GM18951 (cell line): ENCODE results near the gene HIP1.
"Not testable (repeated sequence)": the region's sequence is repeated elsewhere in the genome, so short reads cannot be mapped to it uniquely, and the experiment has no call there.

Experiments
- POLR2A ChIP-seq: IDR thresholded peaks from 4 replicates; pipeline ENCODE4 v1.6.1; 2011; ENCODE audit warnings: mild to moderate bottlenecking; ENCODE audit not compliant: insufficient read length, insufficient read depth; ENCODE audit errors: extremely low read depth
- in situ Hi-C: fragments of 300-500 bp; cut with MboI; formaldehyde crosslinking; loops from one replicate; pipeline ENCODE4 v1.12.0; 2022; ENCODE audit warnings: low sequenced_read_pairs, mixed read lengths, inconsistent platforms; ENCODE audit not compliant: unreplicated experiment

HIP1 gene

DNA sequence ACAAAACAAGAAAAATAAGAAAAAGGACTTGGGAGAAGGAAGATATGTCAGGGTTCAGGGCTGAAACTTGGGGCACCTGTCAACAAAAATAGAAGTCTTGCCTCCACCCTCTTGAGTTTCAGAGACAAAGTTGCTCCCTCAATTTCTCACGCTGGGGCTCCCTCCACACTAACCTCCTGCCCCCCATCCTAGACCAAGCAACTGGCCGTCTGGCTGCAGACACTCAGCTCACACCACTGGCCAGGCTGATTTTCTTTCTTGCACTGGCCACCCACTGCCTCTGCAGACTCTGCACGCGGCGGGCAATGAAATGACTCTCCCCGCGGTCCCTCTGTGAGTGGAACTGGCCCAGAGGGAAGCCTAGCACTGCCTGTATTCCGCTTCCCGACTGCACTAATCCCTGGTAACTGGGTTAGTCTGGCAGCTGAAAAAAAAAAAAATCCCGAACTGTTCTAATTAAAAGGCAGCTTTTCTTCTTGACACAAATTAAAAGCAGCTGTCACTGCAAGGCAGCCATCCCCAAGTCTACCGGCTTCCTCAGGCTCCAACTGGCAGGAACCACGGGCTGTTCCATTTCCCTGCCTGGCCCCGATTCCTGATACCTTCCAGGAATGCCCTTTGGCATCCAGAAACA is 163.1 kb downstream of the HIP1 start:
- no peak for TF ChIP-seq POLR2A
- in situ Hi-C loops: no loop called here

DNA sequence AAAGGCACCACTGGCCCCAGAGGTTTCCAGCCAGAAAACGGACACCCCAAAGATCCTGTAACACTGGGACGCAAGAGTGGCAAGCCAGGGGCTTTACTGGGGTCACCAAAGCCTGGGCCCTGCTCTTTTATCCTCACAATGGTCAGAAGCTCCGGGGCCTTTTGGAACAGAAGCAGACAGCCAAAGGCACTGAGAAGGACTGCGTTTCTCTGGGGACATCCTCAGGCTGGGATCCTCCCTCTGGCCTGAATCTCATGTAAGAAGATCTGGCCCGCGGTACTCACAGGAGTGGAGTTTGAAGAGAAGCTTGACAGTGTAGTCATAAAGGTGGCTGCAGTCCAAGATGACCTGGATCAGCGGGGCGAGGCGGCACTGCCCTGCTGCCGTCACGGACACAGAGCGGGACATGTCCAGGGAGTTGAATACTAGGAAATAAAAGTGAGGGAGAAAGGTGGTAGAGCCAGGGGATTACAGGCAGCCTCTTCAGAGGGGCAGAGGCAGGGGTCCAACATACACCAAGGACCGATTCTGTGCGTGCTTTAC is 165.2 kb downstream of the HIP1 start:
- no peak for TF ChIP-seq POLR2A
- in situ Hi-C loops: no loop called here

- no peak for TF ChIP-seq POLR2A
- in situ Hi-C loops: no loop called here
These were observed 165.9 kb downstream of the HIP1 start for GRCh38 chr7:75572814-75573213.

DNA sequence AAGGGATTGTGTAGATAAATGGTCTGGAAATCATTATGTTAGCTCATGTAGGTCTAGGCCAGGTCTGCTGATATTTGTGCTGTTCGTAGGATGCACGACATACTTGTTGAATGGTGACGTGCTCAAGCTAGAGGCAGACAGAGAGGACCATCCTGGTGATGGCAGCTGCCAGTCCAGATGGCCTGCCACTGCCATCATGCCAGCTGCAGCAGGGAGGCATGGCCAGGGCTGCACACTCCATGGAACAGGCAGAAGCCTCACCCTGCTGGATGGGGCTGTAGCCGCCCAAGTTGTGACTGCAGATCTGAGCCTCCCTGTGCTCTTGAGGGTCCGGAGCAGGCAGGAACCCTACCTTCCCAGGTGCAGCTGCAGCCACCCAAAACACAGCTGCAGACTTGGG is 166.3 kb downstream of the HIP1 start:
- in situ Hi-C loops: no loop called here
- TF ChIP-seq POLR2A: no peak

- no peak for TF ChIP-seq POLR2A
- in situ Hi-C loops: no loop called here
These were observed 167.5 kb downstream of the HIP1 start for GRCh38 chr7:75571209-75571608.

DNA sequence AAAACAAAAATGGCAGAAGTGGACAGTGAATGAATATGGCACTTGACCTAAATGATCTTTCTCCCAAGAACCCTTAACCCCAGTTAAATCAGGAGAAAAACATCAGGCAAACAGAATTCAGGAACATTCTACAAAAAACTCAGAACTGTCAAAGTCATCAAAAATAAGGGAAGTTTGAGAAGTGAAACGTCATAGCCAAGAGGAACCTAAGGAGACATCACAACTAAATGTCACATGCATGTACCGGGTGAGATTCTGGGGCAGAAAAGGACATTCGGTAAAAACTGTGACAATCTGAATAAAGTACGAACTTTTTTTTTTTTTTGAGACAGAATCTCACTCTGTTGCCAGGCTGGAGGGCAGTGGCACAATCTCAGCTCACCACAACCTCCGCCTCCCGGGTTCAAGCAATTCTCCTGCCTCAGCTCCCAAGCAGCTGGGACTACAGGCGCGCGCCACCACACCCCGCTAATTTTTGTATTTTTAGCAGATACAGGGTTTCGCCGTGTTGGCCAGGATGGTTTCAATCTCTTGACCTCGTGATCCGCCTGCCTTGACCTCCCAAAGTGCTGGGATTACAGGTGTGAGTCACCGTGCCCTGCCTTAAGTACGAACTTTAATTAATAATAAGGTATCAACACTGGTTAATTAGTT is 169.0 kb downstream of the HIP1 start:
- in situ Hi-C loops: not testable (repeated sequence)

DNA sequence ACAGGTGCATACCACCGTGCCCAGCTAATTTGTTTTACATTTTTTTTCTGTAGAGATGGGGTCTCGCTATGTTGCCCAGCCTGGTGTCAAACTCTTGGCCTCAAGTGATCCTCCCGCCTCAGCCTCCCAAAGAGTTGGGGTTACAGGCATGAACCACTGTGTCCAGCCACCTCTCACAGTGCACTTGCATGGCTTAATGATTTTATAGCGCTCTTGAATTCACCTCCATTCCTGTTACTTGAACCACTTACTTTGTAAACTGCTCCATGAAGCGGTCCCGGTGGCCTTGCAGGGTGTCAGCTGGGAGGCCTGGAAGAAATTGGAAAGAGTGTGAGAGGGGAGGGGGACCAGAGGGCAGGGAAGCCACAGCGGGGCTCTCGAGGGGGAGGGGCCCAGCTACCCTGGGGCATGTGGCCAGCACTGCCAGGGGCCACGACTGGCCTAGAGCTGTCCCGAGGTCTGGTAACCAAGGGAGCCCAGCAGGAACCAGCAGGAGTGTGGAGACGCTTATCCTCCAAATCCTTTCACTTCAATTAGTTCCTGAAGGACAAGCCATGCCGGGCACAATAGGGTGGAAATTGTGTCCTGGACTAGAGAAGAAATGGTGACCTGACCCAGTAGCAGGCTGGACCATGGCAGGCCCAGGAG is 170.7 kb downstream of the HIP1 start:
- TF ChIP-seq POLR2A: no peak
- in situ Hi-C loops: no loop called here

- in situ Hi-C loops: no loop called here
- TF ChIP-seq POLR2A: no peak
These were observed 173.5 kb downstream of the HIP1 start for GRCh38 chr7:75565132-75565837.

DNA sequence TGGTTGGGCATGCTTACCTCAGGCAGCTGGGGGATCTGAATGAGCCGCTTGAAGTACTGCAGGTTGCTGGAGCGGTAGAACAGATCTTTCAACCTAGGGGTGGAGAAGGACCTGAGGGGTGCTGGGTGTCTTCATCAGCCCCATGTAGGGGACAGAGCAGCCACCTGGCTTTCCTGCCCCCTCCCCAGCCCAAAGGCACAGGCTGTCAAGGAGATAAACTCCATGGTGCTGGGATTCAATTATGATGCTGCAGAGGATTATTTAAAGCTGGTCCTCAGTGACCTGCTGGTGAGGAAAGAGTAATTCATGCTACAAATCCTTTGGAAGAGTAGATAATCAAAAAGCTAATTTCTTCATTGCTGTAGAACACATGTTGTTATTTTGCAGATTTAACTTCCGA is 175.6 kb downstream of the HIP1 start:
- in situ Hi-C loops: no loop called here
- no peak for TF ChIP-seq POLR2A

- in situ Hi-C loops: no loop called here
- no peak for TF ChIP-seq POLR2A
These were observed 178.8 kb downstream of the HIP1 start for GRCh38 chr7:75559976-75560365.

DNA sequence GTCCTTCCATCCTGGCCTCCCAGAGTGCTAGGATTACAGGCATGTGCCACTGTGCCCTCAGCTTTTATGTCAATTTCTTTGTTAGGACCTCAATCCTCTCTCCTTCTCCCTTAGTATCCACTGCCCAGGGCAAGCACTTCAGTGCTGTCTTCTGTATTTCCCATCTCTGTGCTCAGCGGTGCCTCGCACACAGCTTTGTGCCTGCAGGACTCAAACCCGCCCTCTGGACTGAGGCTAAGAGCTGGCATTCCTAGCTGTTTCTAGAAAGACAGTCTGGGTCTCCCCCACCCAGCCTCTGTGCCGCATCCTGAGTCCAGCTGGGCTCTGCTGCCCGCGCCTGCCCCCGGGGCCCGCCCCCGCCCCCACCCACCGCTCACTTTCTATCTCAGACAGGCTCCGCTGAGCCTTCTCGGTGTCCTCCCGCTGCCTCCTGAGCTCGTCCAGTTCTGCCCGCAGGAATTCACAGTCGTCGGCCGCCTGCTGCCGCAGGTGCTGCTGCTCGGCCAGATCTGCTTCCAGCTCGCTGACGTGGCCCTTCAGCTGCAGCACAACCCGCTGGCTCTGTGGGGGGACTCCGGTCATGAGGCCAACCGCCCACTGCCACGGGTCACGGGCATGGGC is 179.3 kb downstream of the HIP1 start:
- TF ChIP-seq POLR2A: no peak
- in situ Hi-C loops: no loop called here

DNA sequence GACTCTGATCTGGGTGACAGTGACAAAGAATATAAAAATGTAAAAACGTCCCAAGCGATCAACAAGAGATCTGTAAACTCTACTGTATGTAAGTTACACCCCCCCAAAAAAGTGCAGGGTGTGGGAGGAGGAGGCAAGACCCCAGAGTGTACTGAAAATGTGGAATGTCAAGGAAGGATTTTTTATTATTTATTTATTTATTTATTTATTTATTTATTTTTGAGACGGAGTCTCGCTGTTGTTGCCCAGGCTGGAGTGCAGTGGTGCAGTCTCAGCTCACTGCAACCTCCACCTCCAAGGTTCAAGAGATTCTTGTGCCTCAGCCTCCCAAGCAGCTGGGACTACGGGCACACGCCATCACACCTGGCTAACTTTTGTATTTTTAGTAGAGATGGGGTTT is 181.9 kb downstream of the HIP1 start:
- in situ Hi-C loops: not testable (repeated sequence)

DNA sequence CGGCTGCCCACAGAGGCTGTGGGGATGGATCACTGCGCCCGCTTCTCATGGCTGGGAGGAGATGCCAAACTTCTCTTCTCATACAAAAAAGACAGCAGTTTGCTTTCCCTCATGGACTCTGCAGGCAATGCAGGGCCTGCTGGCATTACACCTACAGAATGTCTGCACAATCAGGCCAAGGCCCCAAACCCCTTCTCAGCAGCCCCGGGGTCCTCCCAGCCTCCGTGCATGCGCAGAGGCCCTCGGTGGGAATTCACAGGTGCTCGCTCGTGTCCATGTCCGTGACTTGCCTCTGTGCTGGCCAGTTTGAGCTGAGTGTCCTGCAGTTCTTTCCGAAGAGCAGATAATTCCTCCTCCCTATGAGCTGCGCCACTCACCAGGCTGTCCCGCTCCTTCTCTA is 183.0 kb downstream of the HIP1 start:
- in situ Hi-C loops: no loop called here
- TF ChIP-seq POLR2A: no peak

GRCh38 chr7:75546237-75547015 is 192.3 kb downstream of the HIP1 start:
- in situ Hi-C loops: no loop called here
- no peak for TF ChIP-seq POLR2A
